Neural cell (in vitro differentiated cells): Measurements from ENCODE around the gene HDC. TPM values are rescaled to one million over a fixed set of nuclear protein-coding genes. Genes with fewer than 3 reads are reported as not detected.

Experiments
- H2AFZ ChIP-seq: fragments of 200-600, 300-800 bp; sonication (generic), shearing (Covaris generic); 2 replicates; pipeline ENCODE4 v1.6.0; 2014; ENCODE audit warnings: low read depth, mild to moderate bottlenecking, antibody characterized with exemption, low read length, moderate library complexity
- H3F3A ChIP-seq: fragments of 200-600 bp; shearing (Covaris generic); 2 replicates; pipeline ENCODE4 v1.6.1; 2016; ENCODE audit warnings: mild to moderate bottlenecking, moderate library complexity, mixed read lengths, antibody characterized with exemption, low read length; ENCODE audit not compliant: insufficient read depth, poor library complexity, severe bottlenecking
- H3K27ac ChIP-seq: fragments of 200-600, 300-800 bp; sonication (generic), shearing (Covaris generic); 2 replicates; pipeline ENCODE4 v1.5.1; 2014; ENCODE audit warnings: mild to moderate bottlenecking, low read length, moderate library complexity
- H3K27me3 ChIP-seq: fragments of 300-800, 200-600 bp; sonication (generic), shearing (Covaris generic); 2 replicates; pipeline ENCODE4 v1.6.0; 2014; ENCODE audit warnings: mild to moderate bottlenecking, low read depth, low read length, moderate library complexity; ENCODE audit not compliant: insufficient read depth
- H3K36me3 ChIP-seq: fragments of 300-800, 200-600 bp; sonication (generic), shearing (Covaris generic); 2 replicates; pipeline ENCODE4 v1.5.1; 2014; ENCODE audit warnings: mild to moderate bottlenecking, antibody characterized with exemption, low read length, moderate library complexity; ENCODE audit not compliant: insufficient read depth
- H3K4me2 ChIP-seq: fragments of 300-800, 200-600 bp; sonication (generic), shearing (Covaris generic); 2 replicates; pipeline ENCODE4 v1.6.0; 2014; ENCODE audit warnings: mild to moderate bottlenecking, low read length
- H3K4me3 ChIP-seq: fragments of 300-800, 200-600 bp; sonication (generic), shearing (Covaris generic); 2 replicates; pipeline ENCODE4 v1.5.1; 2014; ENCODE audit warnings: mild to moderate bottlenecking, low read length, moderate library complexity
- H3K79me2 ChIP-seq: fragments of 200-600 bp; shearing (Covaris generic); replicated peaks from 2 replicates; pipeline ENCODE4 v1.6.0; 2014; ENCODE audit warnings: mild to moderate bottlenecking, low read length, moderate library complexity; ENCODE audit not compliant: insufficient read depth
- H3K9ac ChIP-seq: fragments of 300-800, 200-600 bp; sonication (generic), shearing (Covaris generic); 2 replicates; pipeline ENCODE4 v1.6.1; 2016; ENCODE audit warnings: mild to moderate bottlenecking, low read length, mixed read lengths
- H3K9me2 ChIP-seq: fragments of 200-600 bp; shearing (Covaris generic); 2 replicates; pipeline ENCODE4 v1.6.1; 2016; ENCODE audit warnings: mild to moderate bottlenecking, low read length, mixed read lengths; ENCODE audit not compliant: insufficient read depth
- H3K9me3 ChIP-seq: fragments of 200-600, 300-800 bp; sonication (generic), shearing (Covaris generic); 2 replicates; pipeline ENCODE4 v1.6.1; 2016; ENCODE audit warnings: mild to moderate bottlenecking, mixed run types, low read length, moderate library complexity, mixed read lengths
- H4K20me1 ChIP-seq: fragments of 200-600 bp; shearing (Covaris generic); 2 replicates; pipeline ENCODE4 v1.6.1; 2016; ENCODE audit warnings: mild to moderate bottlenecking, mixed run types; ENCODE audit not compliant: insufficient read depth
- CTCF ChIP-seq: fragments of 450-650 bp; IDR thresholded peaks from 2 replicates; pipeline ENCODE4 v1.5.1; 2014; ENCODE audit warnings: antibody characterized with exemption, mild to moderate bottlenecking, moderate library complexity; ENCODE audit not compliant: poor library complexity, severe bottlenecking
- EP300 ChIP-seq: fragments of 450-650 bp; conservative IDR thresholded peaks from 2 replicates; pipeline ENCODE4 v1.6.1; 2014; ENCODE audit warnings: antibody characterized with exemption, mild to moderate bottlenecking, moderate library complexity; ENCODE audit not compliant: poor library complexity, severe bottlenecking
- EZH2 ChIP-seq: fragments of 200-600, 300-800 bp; shearing (Covaris generic), sonication (generic); IDR thresholded peaks from 2 replicates; pipeline ENCODE4 v1.6.1; 2014; ENCODE audit warnings: antibody characterized with exemption, low read length, borderline replicate concordance, mild to moderate bottlenecking; ENCODE audit not compliant: insufficient read depth, poor library complexity, severe bottlenecking
- MXI1 ChIP-seq: fragments of 450-650 bp; conservative IDR thresholded peaks from 2 replicates; pipeline ENCODE4 v1.6.1; 2014; ENCODE audit warnings: antibody characterized with exemption, mild to moderate bottlenecking; ENCODE audit not compliant: poor library complexity, severe bottlenecking
- POLR2AphosphoS5 ChIP-seq: IDR thresholded peaks from 2 replicates; pipeline ENCODE4 v1.6.1; 2012
- RAD21 ChIP-seq: fragments of 450-650 bp; conservative IDR thresholded peaks from 2 replicates; pipeline ENCODE4 v1.6.1; 2014; ENCODE audit warnings: antibody characterized with exemption, mild to moderate bottlenecking, moderate library complexity
- REST ChIP-seq: IDR thresholded peaks from 2 replicates; pipeline ENCODE4 v1.6.1; 2012; ENCODE audit warnings: borderline replicate concordance
- SMC3 ChIP-seq: fragments of 450-650 bp; conservative IDR thresholded peaks from 2 replicates; pipeline ENCODE4 v1.6.1; 2014; ENCODE audit warnings: antibody characterized with exemption, mild to moderate bottlenecking, moderate library complexity; ENCODE audit not compliant: poor library complexity
- TAF1 ChIP-seq: IDR thresholded peaks from 2 replicates; pipeline ENCODE4 v1.6.1; 2012; ENCODE audit warnings: low read depth
- polyA plus RNA-seq: library from polyadenylated mRNA; depleted of rRNA; stranded (reverse); fragments of >200 nt; gene quantifications from 2 replicates; pipeline ENCODE4 v1.2.3, GENCODE V29; 2014

HDC gene
- polyA plus RNA-seq, 1 donor from 2014 or later: 4.5 TPM

- no peak overlapping the region for H3K4me3 ChIP-seq
- H3K9me2 ChIP-seq: no peaks in the 10 kb centered on the region
- no peaks in the 10 kb centered on the region for H3K79me2 ChIP-seq
- H4K20me1 ChIP-seq: no peaks in the 10 kb centered on the region
- no peaks in the 10 kb centered on the region for H3F3A ChIP-seq
- H3K36me3 ChIP-seq: no peaks in the 10 kb centered on the region
- no peak overlapping the region for H2AFZ ChIP-seq
- no peaks in the 10 kb centered on the region for H3K9me3 ChIP-seq
- no peaks in the 10 kb centered on the region for H3K27me3 ChIP-seq
- no peak overlapping the region for H3K9ac ChIP-seq
- H3K4me2 ChIP-seq: no peak overlapping the region
- H3K27ac ChIP-seq: no peak overlapping the region
- TF ChIP-seq REST (no peak), SMC3 (no peak), RAD21 (no peak), MXI1 (no peak), EP300 (no peak), CTCF (no peak), EZH2 (no peak), TAF1 (no peak), POLR2AphosphoS5 (no peak)
Observed at GRCh38 chr15:50229336-50229735, 36.2 kb downstream of the HDC start.

GRCh38 chr15:50228866-50229265 is 36.7 kb downstream of the HDC start:
- Histone ChIP-seq H3K9me3 (no peaks in the 10 kb centered on the region), H3F3A (no peaks in the 10 kb centered on the region), H3K79me2 (no peaks in the 10 kb centered on the region), H3K27ac (no peak overlapping the region), H3K36me3 (no peaks in the 10 kb centered on the region), H2AFZ (no peak overlapping the region), H4K20me1 (no peaks in the 10 kb centered on the region), H3K4me3 (no peak overlapping the region), H3K9me2 (no peaks in the 10 kb centered on the region), H3K27me3 (no peaks in the 10 kb centered on the region), H3K4me2 (no peak overlapping the region), H3K9ac (no peak overlapping the region)
- no peak for TF ChIP-seq REST
- TF ChIP-seq POLR2AphosphoS5: no peak
- TF ChIP-seq CTCF: no peak
- no peak for TF ChIP-seq EZH2
- no peak for TF ChIP-seq EP300
- no peak for TF ChIP-seq SMC3
- TF ChIP-seq RAD21: no peak
- no peak for TF ChIP-seq MXI1
- no peak for TF ChIP-seq TAF1
